Colonic mucosa (tissue), 4 donors: ENCODE measurements around the gene BTAF1. TPM values are rescaled to one million over a fixed set of nuclear protein-coding genes. Genes with fewer than 3 reads are reported as not detected.
"Not testable (repeated sequence)": the region's sequence is repeated elsewhere in the genome, so short reads cannot be mapped to it uniquely, and the experiment has no call there.

ENCODE experiments used
- DNase-seq: peaks from one replicate; pipeline ENCODE4 v3.0.0-alpha.2; 2020
- H3K27ac ChIP-seq: fragments of 200-600 bp; one replicate; pipeline ENCODE4 v1.8.0; 2021
- H3K27me3 ChIP-seq: fragments of 200-600 bp; one replicate; pipeline ENCODE4 v1.8.0; 2021
- H3K36me3 ChIP-seq: fragments of 200-600 bp; one replicate; pipeline ENCODE4 v1.8.0; 2021
- H3K4me1 ChIP-seq: fragments of 200-600 bp; one replicate; pipeline ENCODE4 v1.8.0; 2021; ENCODE audit warnings: mild to moderate bottlenecking
- H3K4me3 ChIP-seq: fragments of 200-600 bp; one replicate; pipeline ENCODE4 v1.8.0; 2021
- H3K9ac ChIP-seq, 2 donors: one replicate each; pipeline ENCODE4 v1.7.0; 2013; ENCODE audit warnings: control low read depth in 2 of 2, low read depth in 2 of 2, low read length in 2 of 2
- H3K9me3 ChIP-seq: fragments of 200-600 bp; one replicate; pipeline ENCODE4 v1.8.0; 2021
- intact Hi-C: fragments of 100-400 bp; cut with DNase I; formaldehyde crosslinking; loops from one replicate; pipeline ENCODE4 v1.14.1; 2022
- total RNA-seq, 2 donors: library from RNA; stranded (reverse); fragmentation: NEBNext Ultra II Directional in 1 of 2; extraction: Animal tissue kit (Norgen Biotek cat#: 25700) in 1 of 2; gene quantifications; one replicate each; pipeline ENCODE4 v1.2.1, GENCODE V29; 2021
- TF ChIP-seq, protein P1 (sequence below): fragments of 200-600 bp; IDR thresholded peaks from one replicate; pipeline ENCODE4 v1.8.0; 2022; ENCODE audit warnings: antibody characterized with exemption, mild to moderate bottlenecking
- donor health status: healthy.
- donor health status: DM: no; HTN: no; CAD: no.
- donor health status: DM: no; HTN: no; CAD: no.

BTAF1 gene
- total RNA-seq, 2 donors from 2014 or later: 20.7 to 25.0 TPM

DNA sequence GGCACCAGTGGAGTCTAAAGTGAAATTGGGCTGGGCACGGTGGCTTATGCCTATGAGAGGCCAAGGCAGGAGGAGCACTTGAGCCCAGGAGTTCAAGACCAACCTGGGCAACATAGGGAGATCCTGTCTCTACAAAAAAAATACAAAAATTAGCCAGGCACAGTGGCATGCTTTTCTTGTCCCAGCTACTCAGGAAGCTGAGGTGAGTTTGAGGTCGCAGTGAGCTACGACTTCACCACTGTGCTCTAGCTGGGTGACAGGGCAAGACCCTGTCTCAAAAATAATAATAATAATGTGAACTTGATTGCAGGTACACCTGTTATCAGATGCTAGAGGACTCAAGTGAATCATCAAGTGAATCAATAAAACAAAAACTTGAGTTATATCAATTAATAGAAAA is 108.0 kb downstream of the BTAF1 start:
- H3K4me3 ChIP-seq: no peak overlapping the region
- no peaks in the 10 kb centered on the region for H3K36me3 ChIP-seq
- H3K9ac ChIP-seq: no peak overlapping the region
- no peaks in the 10 kb centered on the region for H3K27me3 ChIP-seq
- no peak overlapping the region for H3K27ac ChIP-seq
- intact Hi-C loops: no loop called here
- no peaks in the 10 kb centered on the region for H3K9me3 ChIP-seq
- DNase-seq: no peak
- TF ChIP-seq, protein P1, sequence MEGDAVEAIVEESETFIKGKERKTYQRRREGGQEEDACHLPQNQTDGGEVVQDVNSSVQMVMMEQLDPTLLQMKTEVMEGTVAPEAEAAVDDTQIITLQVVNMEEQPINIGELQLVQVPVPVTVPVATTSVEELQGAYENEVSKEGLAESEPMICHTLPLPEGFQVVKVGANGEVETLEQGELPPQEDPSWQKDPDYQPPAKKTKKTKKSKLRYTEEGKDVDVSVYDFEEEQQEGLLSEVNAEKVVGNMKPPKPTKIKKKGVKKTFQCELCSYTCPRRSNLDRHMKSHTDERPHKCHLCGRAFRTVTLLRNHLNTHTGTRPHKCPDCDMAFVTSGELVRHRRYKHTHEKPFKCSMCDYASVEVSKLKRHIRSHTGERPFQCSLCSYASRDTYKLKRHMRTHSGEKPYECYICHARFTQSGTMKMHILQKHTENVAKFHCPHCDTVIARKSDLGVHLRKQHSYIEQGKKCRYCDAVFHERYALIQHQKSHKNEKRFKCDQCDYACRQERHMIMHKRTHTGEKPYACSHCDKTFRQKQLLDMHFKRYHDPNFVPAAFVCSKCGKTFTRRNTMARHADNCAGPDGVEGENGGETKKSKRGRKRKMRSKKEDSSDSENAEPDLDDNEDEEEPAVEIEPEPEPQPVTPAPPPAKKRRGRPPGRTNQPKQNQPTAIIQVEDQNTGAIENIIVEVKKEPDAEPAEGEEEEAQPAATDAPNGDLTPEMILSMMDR: no peak
- no peaks in the 10 kb centered on the region for H3K4me1 ChIP-seq

DNA sequence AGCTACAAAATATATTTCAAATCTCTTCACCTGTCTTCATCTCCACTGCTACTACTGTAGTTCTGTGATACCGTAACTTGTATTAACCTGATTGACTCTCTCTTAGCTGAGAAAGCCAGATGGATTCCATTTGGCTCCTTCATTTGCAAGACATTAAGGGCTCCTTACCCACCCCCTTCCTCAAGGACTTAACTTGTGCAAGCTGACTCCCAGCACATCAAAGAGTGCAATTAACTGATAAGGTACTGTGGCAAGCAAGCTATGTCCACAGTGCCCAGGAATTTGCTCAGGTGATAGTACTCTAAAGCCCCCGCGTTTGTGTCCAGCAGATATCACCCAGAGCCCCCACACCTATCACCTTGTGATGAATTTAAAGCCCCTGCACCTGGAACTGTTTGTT is 109.5 kb downstream of the BTAF1 start:
- H3K36me3 ChIP-seq, H3K9me3 ChIP-seq, DNase-seq, H3K27ac ChIP-seq, H3K4me1 ChIP-seq, H3K9ac ChIP-seq, H3K27me3 ChIP-seq, intact Hi-C loops, H3K4me3 ChIP-seq: not testable (repeated sequence)

DNA sequence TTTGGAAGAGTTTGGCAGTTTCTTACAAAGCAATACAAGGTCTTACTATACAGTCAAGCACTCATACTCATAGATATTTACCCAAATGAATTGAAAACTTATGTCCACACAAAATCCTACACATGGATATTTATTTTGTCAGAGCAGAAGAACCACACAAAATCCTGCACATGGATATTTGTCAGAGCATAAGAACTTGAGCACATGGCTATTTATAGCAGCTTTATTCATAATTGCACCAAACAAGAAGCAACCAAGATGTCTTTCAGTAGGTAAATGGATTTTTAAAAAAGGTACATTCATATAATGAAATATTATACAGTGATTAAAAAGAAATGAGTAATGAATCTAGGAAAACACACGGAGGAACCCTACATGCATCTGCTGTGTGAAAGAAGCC is 115.4 kb downstream of the BTAF1 start:
- TF ChIP-seq, protein P1: no peak
- Histone ChIP-seq H3K4me1 (no peaks in the 10 kb centered on the region), H3K4me3 (no peak overlapping the region), H3K27me3 (no peaks in the 10 kb centered on the region), H3K9ac (no peak overlapping the region), H3K27ac (no peak overlapping the region), H3K9me3 (no peaks in the 10 kb centered on the region), H3K36me3 (no peaks in the 10 kb centered on the region)
- intact Hi-C loops: no loop called here
- DNase-seq: no peak

DNA sequence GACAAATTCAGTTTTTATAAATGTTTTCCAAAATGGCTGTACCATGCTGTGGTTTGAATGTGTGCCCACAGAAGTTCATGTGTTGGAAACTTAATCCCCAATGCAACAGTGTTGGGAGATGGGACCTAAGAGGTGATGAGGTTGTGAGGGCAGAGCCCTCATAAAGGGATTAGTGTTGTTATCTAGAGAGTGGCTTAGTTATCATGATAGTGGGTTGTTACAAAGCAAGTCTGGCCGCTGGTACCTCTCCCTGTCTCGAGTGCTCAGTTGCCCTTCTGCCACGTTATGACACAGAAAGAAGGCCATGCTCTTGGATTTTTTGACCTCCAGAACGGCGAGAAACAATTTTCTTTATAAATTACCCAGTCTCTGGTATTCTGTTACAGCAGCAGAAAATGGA is 119.0 kb downstream of the BTAF1 start:
- TF ChIP-seq, protein P1: no peak
- intact Hi-C loops: no loop called here

DNA sequence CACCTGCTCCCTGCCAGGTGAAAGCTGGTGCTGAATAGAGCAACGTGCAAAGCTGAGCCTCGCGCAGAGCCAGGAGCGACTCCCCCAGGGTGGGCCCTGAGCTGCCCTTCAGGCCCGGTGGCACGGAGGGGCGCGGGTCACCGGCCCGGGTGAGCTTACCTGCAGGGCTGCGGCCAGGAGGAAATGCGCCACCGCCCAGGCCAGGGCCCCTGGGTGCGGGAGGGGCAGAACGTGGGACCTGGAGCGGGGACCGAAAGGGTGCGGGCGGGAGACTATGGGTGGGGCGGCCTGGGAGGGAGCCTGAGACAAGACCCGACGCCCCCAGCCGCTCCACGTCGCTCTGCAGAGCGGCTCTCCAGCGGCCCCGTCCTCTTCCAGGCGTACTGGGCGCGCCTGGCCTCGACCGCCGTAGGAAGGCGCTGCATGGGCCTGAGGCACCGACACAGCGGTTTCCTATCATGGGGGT is 122.1 kb downstream of the BTAF1 start:
- no peak for DNase-seq
- Histone ChIP-seq H3K27me3 (no peaks in the 10 kb centered on the region), H3K27ac (no peak overlapping the region), H3K9me3 (no peaks in the 10 kb centered on the region), H3K9ac (no peak overlapping the region), H3K4me1 (no peaks in the 10 kb centered on the region), H3K36me3 (no peaks in the 10 kb centered on the region), H3K4me3 (no peak overlapping the region)
- TF ChIP-seq, protein P1: no peak
- intact Hi-C loops: no loop called here

More for the DNA sequence above, 119.0 kb downstream of the BTAF1 start:
- H3K9me3 ChIP-seq: no peaks in the 10 kb centered on the region
- DNase-seq: no peak
- no peak overlapping the region for H3K9ac ChIP-seq
- no peak overlapping the region for H3K4me3 ChIP-seq
- H3K27ac ChIP-seq: no peak overlapping the region
- H3K4me1 ChIP-seq: no peaks in the 10 kb centered on the region
- no peaks in the 10 kb centered on the region for H3K36me3 ChIP-seq
- no peaks in the 10 kb centered on the region for H3K27me3 ChIP-seq

DNA sequence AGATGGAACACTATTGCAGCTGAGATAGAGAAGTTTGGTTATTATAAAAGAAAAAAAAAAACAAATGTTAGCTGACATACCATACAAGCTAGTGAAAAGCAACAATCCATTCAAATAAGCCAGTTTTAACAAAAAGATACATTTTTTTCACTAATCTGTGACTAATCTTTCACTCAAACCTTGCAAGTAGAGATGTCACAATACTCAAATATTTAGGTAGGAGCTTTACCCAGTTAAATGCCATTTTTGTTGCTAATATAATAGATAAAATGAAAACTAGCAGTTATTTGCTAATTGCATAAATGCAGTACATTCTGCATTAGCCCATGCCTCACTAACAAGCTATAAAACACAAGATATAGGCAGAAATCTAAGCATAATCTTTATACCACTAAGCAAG is 123.6 kb downstream of the BTAF1 start:
- Histone ChIP-seq H3K4me3 (no peak overlapping the region), H3K36me3 (no peaks in the 10 kb centered on the region), H3K9ac (no peak overlapping the region), H3K27ac (no peak overlapping the region), H3K9me3 (no peaks in the 10 kb centered on the region), H3K4me1 (no peaks in the 10 kb centered on the region), H3K27me3 (no peaks in the 10 kb centered on the region)
- intact Hi-C loops: no loop called here
- TF ChIP-seq, protein P1: no peak
- DNase-seq: no peak
